Fibroblast of skin of scalp (primary cell): Measurements from ENCODE around the gene NCOA1.
"Not testable (repeated sequence)": the region's sequence is repeated elsewhere in the genome, so short reads cannot be mapped to it uniquely, and the experiment has no call there.

ENCODE experiments used
- DNase-seq: peaks from one replicate; pipeline ENCODE4 v3.0.0-alpha.2; 2013

The NCOA1 gene

GRCh38 chr2:24805811-24806660, 315.0 kb downstream of the NCOA1 start:
- DNase-seq: not testable (repeated sequence)

- no peak for DNase-seq
Observed at GRCh38 chr2:24806661-24807036, 315.6 kb downstream of the NCOA1 start.

GRCh38 chr2:24809316-24810007, 318.4 kb downstream of the NCOA1 start:
- no peak for DNase-seq

GRCh38 chr2:24813691-24814137, 322.7 kb downstream of the NCOA1 start:
- no peak for DNase-seq

- DNase-seq: no peak
Observed at GRCh38 chr2:24814516-24814915, 323.5 kb downstream of the NCOA1 start.

- no peak for DNase-seq
Observed at GRCh38 chr2:24815171-24815570, 324.1 kb downstream of the NCOA1 start.

DNA sequence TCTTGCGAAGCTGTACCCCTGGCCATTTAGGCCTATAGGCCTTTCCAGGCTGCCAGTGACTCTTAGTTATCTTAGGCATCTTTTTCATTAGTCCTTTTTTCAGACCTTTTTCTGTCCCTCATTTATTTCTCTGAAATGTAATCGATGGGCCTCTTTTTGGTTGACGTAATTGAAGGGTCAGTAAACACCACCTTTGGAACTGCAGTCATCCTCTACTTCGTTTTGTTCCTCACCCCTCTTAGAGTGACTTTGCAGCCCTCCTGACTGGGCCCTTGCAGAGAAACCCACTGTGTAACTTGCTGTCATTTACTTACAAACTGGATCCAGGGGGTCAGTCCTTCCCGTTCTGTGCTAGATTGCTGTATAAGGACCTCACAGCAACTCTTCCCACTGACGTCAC, 325.4 kb downstream of the NCOA1 start:
- no peak for DNase-seq

DNA sequence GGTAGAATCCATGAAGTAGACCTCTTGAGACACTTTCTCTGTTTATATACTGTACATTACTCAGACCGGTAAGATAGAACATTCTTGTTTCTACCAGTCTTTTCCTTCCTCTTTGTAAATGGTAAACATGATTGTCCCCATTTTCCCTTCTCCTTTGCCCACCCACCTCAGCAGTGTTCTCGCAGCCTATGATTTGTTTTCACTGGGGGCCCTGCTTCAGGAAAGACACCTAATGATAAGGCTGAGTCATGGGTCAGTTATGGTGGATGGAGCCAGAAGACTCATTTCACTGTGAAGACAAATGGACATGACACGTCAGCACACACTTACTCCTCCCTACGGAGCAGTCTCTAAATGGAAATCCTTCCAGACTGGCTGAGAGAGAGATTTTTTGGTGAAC, 325.8 kb downstream of the NCOA1 start:
- DNase-seq: peak; percentile 55

GRCh38 chr2:24818721-24819167, 327.7 kb downstream of the NCOA1 start:
- DNase-seq: no peak

GRCh38 chr2:24819442-24820174, 328.6 kb downstream of the NCOA1 start:
- no peak for DNase-seq

- DNase-seq: no peak
Observed at GRCh38 chr2:24820175-24820513, 329.1 kb downstream of the NCOA1 start.
